ENCODE data around the gene FREM2. TPM values are rescaled to one million over a fixed set of nuclear protein-coding genes. Genes with fewer than 3 reads are reported as not detected.

Gene FREM2
- total RNA-seq, 1 donor from 2014 or later, result not detected

- TF ChIP-seq, protein P1, sequence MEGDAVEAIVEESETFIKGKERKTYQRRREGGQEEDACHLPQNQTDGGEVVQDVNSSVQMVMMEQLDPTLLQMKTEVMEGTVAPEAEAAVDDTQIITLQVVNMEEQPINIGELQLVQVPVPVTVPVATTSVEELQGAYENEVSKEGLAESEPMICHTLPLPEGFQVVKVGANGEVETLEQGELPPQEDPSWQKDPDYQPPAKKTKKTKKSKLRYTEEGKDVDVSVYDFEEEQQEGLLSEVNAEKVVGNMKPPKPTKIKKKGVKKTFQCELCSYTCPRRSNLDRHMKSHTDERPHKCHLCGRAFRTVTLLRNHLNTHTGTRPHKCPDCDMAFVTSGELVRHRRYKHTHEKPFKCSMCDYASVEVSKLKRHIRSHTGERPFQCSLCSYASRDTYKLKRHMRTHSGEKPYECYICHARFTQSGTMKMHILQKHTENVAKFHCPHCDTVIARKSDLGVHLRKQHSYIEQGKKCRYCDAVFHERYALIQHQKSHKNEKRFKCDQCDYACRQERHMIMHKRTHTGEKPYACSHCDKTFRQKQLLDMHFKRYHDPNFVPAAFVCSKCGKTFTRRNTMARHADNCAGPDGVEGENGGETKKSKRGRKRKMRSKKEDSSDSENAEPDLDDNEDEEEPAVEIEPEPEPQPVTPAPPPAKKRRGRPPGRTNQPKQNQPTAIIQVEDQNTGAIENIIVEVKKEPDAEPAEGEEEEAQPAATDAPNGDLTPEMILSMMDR (IDR thresholded peaks at IDR 0.05; ENCODE audit: borderline replicate concordance), result no peak
- Histone ChIP-seq H3K27ac (replicated peaks) (no peak overlapping the region), H3K9me3 (replicated peaks) (no peaks in the 10 kb centered on the region), H3K27me3 (ENCODE audit: low read depth) (peaks cover 30% of the 10 kb centered on the region), H3K4me3 (no peak overlapping the region), H3K4me1 (no peaks in the 10 kb centered on the region), H3K36me3 (no peaks in the 10 kb centered on the region)
- intact Hi-C loops (cut with micrococcal nuclease), result no loop called here
- no peak for DNase-seq
Observed at GRCh38 chr13:38674208-38674607, 12.7 kb upstream of the FREM2 start.

DNA sequence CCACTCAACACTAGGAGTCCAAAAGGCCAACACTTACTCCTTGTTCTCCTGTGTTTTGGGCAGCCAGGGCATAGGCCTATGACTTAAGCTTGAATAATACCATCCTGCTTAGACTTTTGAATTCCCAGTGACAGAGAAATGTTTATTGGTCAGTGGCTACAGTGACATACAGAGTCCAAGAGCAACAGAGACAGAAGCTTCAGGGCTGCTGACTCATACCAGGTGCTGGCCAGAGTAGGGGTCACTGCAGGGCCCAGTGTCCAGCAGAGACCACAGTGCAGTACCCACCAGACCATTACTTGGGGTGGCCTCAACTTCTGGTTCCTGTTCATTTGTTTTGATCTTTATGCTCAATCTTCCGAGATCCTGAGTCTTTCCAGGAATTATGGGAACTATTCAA is 6.0 kb upstream of the FREM2 start:
- Histone ChIP-seq H3K27ac (replicated peaks) (no peak overlapping the region), H3K27me3 (ENCODE audit: low read depth) (peaks cover 75% of the 10 kb centered on the region), H3K9me3 (replicated peaks) (no peaks in the 10 kb centered on the region), H3K4me3 (no peak overlapping the region), H3K4me1 (peaks cover under 1% of the 10 kb centered on the region), H3K36me3 (no peaks in the 10 kb centered on the region)
- TF ChIP-seq, protein P1 (IDR thresholded peaks at IDR 0.05; ENCODE audit: borderline replicate concordance), result no peak
- intact Hi-C loops (cut with micrococcal nuclease), result no loop called here
- no peak for DNase-seq

DNA sequence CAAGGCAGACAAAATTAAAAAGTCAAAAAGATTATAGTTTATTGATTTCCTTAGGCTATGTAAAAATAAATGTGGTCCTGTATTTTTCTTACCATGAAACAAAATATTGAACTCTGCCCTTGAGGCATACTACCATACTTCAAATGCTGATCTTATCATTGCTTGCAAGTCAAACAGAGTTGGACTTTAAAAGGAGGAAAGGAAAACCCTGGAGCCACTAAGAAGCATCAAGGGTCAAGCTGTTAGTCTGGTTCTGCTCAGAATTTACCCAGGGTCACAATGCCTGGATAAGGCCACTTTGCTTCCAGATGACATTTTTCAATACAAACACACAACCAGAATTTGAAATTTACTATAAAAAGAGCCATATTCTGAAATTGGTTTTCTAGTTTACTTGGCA is 2.2 kb upstream of the FREM2 start:
- H3K9me3 ChIP-seq (replicated peaks), result no peaks in the 10 kb centered on the region
- H3K27me3 ChIP-seq (ENCODE audit: low read depth), result peaks cover 78% of the 10 kb centered on the region
- H3K27ac ChIP-seq (replicated peaks), result no peak overlapping the region
- no peak overlapping the region for H3K4me3 ChIP-seq
- no peaks in the 10 kb centered on the region for H3K36me3 ChIP-seq
- peaks cover 20% of the 10 kb centered on the region for H3K4me1 ChIP-seq
- intact Hi-C loops (cut with micrococcal nuclease), result no loop called here
- TF ChIP-seq, protein P1 (IDR thresholded peaks at IDR 0.05; ENCODE audit: borderline replicate concordance), result no peak
- DNase-seq, result no peak

DNA sequence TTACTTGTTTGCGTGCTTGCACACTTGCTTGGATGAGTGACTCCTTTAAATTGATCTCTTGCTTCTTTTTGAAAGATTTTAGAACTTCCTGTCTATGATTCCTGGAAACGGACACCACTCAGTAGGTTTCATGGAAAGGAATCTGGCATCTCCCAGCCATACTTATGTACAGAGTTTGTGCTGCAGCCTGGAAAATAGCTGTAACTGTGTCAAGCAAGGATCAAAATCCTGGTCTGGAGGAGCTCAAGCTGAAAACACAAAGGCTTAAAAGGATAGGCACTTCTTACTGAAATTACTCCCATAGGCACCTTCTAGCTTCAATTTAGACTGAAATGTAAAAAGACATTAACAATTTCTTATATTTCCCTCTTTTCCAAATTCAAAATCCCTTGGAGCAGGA is 1.4 kb upstream of the FREM2 start:
- H3K27ac ChIP-seq (replicated peaks), result no peak overlapping the region
- no peaks in the 10 kb centered on the region for H3K36me3 ChIP-seq
- H3K4me3 ChIP-seq, result no peak overlapping the region
- no peaks in the 10 kb centered on the region for H3K9me3 ChIP-seq (replicated peaks)
- intact Hi-C loops (cut with micrococcal nuclease), result no loop called here
- H3K4me1 ChIP-seq, result peaks cover 20% of the 10 kb centered on the region
- DNase-seq, result no peak
- TF ChIP-seq, protein P1 (IDR thresholded peaks at IDR 0.05; ENCODE audit: borderline replicate concordance), result no peak
- peaks cover 71% of the 10 kb centered on the region for H3K27me3 ChIP-seq (ENCODE audit: low read depth)

DNA sequence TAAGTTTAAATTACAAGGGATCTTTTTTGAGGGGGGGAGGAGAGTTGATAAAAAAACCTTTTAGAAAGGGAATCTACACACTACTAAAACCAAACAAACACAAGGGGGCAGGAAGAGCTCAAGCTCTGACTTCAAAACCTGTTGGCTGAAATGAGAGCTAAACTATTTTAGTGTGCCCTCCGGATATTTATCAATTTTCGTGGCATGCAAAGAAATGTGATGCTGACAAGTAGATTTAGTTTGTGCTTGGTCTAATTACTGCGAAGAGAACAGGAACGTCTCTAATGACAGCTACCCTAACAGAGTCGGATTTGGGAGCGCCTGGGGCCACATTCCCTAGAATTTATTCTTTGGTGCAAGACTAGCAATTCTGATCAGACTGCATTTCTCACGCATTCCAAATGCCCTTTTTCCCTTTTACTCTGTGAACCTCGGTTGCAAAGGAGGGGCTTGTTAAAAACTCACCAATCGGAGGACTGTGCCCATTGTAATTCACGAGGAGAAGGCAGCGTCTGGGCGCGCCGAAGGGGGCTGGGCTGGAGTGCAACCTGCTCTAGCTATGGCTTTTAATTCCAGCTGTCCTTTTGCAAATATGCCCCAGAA is 802 bp upstream of the FREM2 start:
- intact Hi-C loops (cut with micrococcal nuclease), result no loop called here
- Histone ChIP-seq H3K27me3 (ENCODE audit: low read depth) (peaks cover 66% of the 10 kb centered on the region), H3K4me1 (peaks cover 20% of the 10 kb centered on the region), H3K4me3 (peak overlapping the region; percentile 65), H3K27ac (replicated peaks) (no peak overlapping the region), H3K36me3 (no peaks in the 10 kb centered on the region), H3K9me3 (replicated peaks) (no peaks in the 10 kb centered on the region)
- TF ChIP-seq, protein P1 (IDR thresholded peaks at IDR 0.05; ENCODE audit: borderline replicate concordance), result peak; percentile 52
- no peak for DNase-seq

Data from left ventricle myocardium inferior (tissue), 1 donor.